Astrocyte (in vitro differentiated cells and primary cell): Measurements from ENCODE around the gene ERN1.

ENCODE experiments used
- EZH2 ChIP-seq: IDR thresholded peaks from 2 replicates; pipeline ENCODE4 v1.6.1; 2012; ENCODE audit warnings: mild to moderate bottlenecking, low read length, inconsistent platforms; ENCODE audit not compliant: insufficient read depth
- TF ChIP-seq, protein P1 (sequence below): IDR thresholded peaks from 2 replicates; pipeline ENCODE4 v1.5.1; 2011; ENCODE audit warnings: low read depth, mild to moderate bottlenecking, inconsistent platforms, low read length, moderate library complexity; ENCODE audit not compliant: insufficient read depth

DNA sequence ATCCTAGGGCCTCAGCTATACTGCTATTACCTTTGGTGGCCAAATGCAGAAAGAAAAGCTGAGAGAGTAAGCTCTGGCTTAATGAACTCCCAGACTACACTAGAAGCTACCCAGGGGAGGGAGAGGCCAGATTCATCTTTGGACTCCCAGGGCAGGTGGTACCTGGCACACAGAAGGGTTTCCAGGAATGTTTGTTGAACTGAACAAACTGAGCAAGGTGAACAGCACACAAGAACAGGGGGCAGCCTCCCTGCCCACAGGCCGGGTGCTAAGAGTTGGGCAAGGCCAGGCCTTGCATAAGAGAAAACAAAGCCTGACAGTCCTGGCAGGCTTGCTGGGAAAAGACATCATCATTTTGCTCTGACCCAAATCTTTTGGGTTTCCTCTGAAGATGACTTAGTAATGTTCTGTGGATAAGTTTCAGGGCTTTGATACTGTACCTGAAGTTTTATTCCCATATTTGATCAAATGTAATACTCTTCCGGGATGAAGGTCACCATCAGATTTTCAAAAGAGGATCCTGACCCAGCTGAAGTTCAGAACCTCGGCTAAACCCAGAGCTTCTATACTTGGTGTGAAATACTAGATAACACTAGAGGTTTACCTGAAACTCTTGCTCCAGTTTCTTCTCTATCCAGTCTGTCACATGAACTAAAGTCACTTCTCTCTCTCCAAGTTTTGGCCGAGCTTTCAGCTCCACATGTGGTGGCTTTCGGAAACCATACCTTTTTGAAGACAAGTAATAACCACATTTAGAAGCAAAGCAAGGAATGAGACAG is 20.5 kb upstream of the ERN1 start:
- TF ChIP-seq, protein P1, sequence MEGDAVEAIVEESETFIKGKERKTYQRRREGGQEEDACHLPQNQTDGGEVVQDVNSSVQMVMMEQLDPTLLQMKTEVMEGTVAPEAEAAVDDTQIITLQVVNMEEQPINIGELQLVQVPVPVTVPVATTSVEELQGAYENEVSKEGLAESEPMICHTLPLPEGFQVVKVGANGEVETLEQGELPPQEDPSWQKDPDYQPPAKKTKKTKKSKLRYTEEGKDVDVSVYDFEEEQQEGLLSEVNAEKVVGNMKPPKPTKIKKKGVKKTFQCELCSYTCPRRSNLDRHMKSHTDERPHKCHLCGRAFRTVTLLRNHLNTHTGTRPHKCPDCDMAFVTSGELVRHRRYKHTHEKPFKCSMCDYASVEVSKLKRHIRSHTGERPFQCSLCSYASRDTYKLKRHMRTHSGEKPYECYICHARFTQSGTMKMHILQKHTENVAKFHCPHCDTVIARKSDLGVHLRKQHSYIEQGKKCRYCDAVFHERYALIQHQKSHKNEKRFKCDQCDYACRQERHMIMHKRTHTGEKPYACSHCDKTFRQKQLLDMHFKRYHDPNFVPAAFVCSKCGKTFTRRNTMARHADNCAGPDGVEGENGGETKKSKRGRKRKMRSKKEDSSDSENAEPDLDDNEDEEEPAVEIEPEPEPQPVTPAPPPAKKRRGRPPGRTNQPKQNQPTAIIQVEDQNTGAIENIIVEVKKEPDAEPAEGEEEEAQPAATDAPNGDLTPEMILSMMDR: no peak
- no peak for TF ChIP-seq EZH2
